GM19035 (cell line): ENCODE data around the gene KRTAP20-1.

Experiments
- ATAC-seq: cut with Tn5 transposase; IDR thresholded peaks from one replicate; pipeline ENCODE4 v1.9.1; 2021; ENCODE audit not compliant: unreplicated experiment

KRTAP20-1 gene

GRCh38 chr21:30616125-30616524 lies at the start of gene KRTAP20-1:
KRTAP20-1 (plus strand) TSS chr21:30616425; CDS start chr21:30616455, 30 bp downstream.
- ATAC-seq = no peak

- no peak for ATAC-seq
Observed at GRCh38 chr21:30567617-30568016, 48.6 kb upstream of the KRTAP20-1 start.

GRCh38 chr21:30577766-30578165 lies 38.5 kb upstream of the KRTAP20-1 start:
- no peak for ATAC-seq

- ATAC-seq = no peak
Observed at GRCh38 chr21:30579346-30579745, 36.9 kb upstream of the KRTAP20-1 start.

- no peak for ATAC-seq
Observed at GRCh38 chr21:30580132-30580531, 36.1 kb upstream of the KRTAP20-1 start.

GRCh38 chr21:30582870-30583269 lies 33.4 kb upstream of the KRTAP20-1 start:
- ATAC-seq = no peak

- no peak for ATAC-seq
Observed at GRCh38 chr21:30590297-30590696, 25.9 kb upstream of the KRTAP20-1 start, which contains the start of gene KRTAP22-2. KRTAP22-2 (minus strand) TSS chr21:30590397.

GRCh38 chr21:30592140-30592539 lies 24.1 kb upstream of the KRTAP20-1 start, which contains the start of gene KRTAP6-3:
KRTAP6-3 (plus strand) TSS chr21:30592440; CDS start chr21:30592446, 6 bp downstream.
- no peak for ATAC-seq

GRCh38 chr21:30598802-30599201 lies 17.4 kb upstream of the KRTAP20-1 start, which contains the start of gene KRTAP6-2:
KRTAP6-2 (minus strand) TSS chr21:30598902; CDS start chr21:30598874, 28 bp downstream.
- ATAC-seq = no peak

- no peak for ATAC-seq
Observed at GRCh38 chr21:30600787-30601186, 15.4 kb upstream of the KRTAP20-1 start, which contains the start of gene KRTAP22-1. KRTAP22-1 (plus strand) TSS chr21:30601087.

- ATAC-seq = no peak
Observed at GRCh38 chr21:30605968-30606367, 10.3 kb upstream of the KRTAP20-1 start.

- ATAC-seq = no peak
Observed at GRCh38 chr21:30612132-30612531, 4.1 kb upstream of the KRTAP20-1 start.

- ATAC-seq = no peak
Observed at GRCh38 chr21:30613836-30614235, 2.4 kb upstream of the KRTAP20-1 start, which contains the start of gene KRTAP6-1. KRTAP6-1 (minus strand) TSS chr21:30613930; CDS start chr21:30613904, 26 bp downstream.

GRCh38 chr21:30615199-30615598 lies 1.0 kb upstream of the KRTAP20-1 start:
- no peak for ATAC-seq

- ATAC-seq = no peak
Observed at GRCh38 chr21:30620080-30620479, 3.9 kb downstream of the KRTAP20-1 start.

- no peak for ATAC-seq
Observed at GRCh38 chr21:30620522-30620921, 4.3 kb downstream of the KRTAP20-1 start, which contains the start of gene KRTAP20-4. KRTAP20-4 (plus strand) TSS chr21:30620627.

- no peak for ATAC-seq
Observed at GRCh38 chr21:30623362-30623761, 7.1 kb downstream of the KRTAP20-1 start.

GRCh38 chr21:30625449-30626165 lies 9.4 kb downstream of the KRTAP20-1 start:
- no peak for ATAC-seq

- no peak for ATAC-seq
Observed at GRCh38 chr21:30628109-30628508, 11.9 kb downstream of the KRTAP20-1 start.

GRCh38 chr21:30629200-30629599 lies 13.0 kb downstream of the KRTAP20-1 start:
- ATAC-seq = no peak

- no peak for ATAC-seq
Observed at GRCh38 chr21:30634906-30635305, 18.7 kb downstream of the KRTAP20-1 start, which contains the start of gene KRTAP20-2. KRTAP20-2 (plus strand) TSS chr21:30635206; CDS start chr21:30635264, 58 bp downstream.

GRCh38 chr21:30638686-30639085 lies 22.5 kb downstream of the KRTAP20-1 start:
- ATAC-seq = no peak
